22Rv1 (cell line): ENCODE data around the gene R3HDM2.
"Not testable (repeated sequence)": the region's sequence is repeated elsewhere in the genome, so short reads cannot be mapped to it uniquely, and the experiment has no call there.

Experiments
- H3K27ac ChIP-seq: fragments of 450-650 bp; 2 replicates; pipeline ENCODE4 v1.5.1; 2017
- ZFX ChIP-seq: fragments of 450-650 bp; IDR thresholded peaks from 2 replicates; pipeline ENCODE4 v1.6.1; 2017; ENCODE audit warnings: antibody characterized with exemption, borderline replicate concordance
- TF ChIP-seq, protein P1 (sequence below): fragments of 450-650 bp; IDR thresholded peaks from 2 replicates; pipeline ENCODE4 v1.5.1; 2017; ENCODE audit warnings: mild to moderate bottlenecking

R3HDM2 gene

DNA sequence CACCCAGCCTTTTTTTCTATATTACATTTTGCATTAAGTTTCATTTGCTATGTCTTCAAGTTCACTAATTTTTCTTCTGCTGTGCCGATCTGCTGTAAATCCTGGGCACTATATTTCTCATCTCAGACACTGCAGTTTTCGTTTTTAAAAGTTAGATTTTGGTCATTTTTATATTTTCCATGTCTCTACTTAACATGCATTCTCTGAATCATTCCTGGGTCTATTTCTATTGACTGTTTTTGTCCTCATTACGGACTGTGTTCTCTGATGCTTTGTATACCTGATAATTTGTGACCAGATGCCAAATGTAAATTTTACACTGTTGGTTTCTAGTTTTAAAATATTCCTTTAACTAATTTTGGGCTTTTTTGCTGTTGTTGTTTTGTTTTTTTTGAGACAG lies 64.5 kb downstream of the R3HDM2 start:
- no peak overlapping the region for H3K27ac ChIP-seq
- TF ChIP-seq, protein P1, sequence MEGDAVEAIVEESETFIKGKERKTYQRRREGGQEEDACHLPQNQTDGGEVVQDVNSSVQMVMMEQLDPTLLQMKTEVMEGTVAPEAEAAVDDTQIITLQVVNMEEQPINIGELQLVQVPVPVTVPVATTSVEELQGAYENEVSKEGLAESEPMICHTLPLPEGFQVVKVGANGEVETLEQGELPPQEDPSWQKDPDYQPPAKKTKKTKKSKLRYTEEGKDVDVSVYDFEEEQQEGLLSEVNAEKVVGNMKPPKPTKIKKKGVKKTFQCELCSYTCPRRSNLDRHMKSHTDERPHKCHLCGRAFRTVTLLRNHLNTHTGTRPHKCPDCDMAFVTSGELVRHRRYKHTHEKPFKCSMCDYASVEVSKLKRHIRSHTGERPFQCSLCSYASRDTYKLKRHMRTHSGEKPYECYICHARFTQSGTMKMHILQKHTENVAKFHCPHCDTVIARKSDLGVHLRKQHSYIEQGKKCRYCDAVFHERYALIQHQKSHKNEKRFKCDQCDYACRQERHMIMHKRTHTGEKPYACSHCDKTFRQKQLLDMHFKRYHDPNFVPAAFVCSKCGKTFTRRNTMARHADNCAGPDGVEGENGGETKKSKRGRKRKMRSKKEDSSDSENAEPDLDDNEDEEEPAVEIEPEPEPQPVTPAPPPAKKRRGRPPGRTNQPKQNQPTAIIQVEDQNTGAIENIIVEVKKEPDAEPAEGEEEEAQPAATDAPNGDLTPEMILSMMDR: no peak
- TF ChIP-seq ZFX: no peak

DNA sequence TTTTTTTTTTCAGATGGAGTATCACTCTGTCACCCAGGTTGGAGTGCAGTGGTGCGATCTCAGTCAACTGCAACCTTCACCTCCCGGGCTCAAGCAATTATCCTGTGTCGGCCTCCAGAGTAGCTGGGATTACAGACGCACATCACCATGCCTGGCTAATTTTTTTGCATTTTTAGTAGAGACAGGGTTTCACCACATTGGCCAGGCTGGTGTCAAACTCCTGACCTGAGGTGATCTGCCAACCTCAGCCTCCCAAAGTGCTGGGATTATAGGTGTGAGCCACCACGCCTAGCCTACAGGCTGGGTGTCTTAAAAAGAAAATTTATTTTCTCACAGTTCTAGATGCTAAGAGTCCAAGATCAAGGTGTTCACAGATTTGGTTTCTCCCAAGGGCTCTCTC lies 66.7 kb downstream of the R3HDM2 start:
- not testable (repeated sequence) for H3K27ac ChIP-seq

DNA sequence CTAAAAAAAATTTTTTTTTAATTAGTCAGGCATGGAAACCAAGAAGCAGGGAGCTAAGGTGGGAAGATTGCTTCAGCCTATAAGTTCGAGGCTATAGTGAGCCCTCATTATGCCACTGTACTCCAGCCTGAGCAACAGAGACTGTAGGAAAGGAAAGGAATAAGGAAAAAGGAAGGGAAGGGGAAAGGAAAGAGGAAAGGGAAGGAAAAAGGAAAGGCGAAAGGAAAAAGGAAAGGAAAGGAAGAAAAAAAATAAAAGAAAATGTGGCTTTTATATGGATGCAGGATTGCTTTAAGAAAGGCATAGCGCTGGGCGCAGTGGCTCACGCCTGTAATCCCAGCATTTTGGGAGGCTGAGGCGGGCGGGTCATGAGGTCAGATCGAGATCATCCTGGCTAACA lies 70.4 kb downstream of the R3HDM2 start:
- H3K27ac ChIP-seq: no peak overlapping the region
- no peak for TF ChIP-seq ZFX
- TF ChIP-seq, protein P1: no peak

DNA sequence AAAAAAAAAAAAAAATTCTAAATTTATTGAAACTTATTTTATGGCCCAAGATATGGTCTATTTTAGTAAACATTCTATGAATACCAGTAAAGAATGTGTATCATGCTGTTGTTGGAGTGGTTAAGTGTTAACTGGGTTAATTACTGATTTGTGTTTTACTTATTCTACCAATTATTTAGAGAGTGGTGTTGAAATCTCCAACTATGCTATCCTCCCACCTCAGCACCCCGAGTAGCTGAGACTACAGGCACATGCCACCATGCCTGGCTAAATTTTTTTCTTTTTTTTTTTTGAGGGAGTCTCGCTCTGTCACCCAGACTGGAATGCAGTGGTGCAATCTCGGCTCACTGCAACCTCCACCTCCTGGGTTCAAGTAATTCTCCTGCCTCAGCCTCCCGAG lies 72.2 kb downstream of the R3HDM2 start:
- H3K27ac ChIP-seq: no peak overlapping the region
- TF ChIP-seq, protein P1: no peak
- TF ChIP-seq ZFX: no peak

DNA sequence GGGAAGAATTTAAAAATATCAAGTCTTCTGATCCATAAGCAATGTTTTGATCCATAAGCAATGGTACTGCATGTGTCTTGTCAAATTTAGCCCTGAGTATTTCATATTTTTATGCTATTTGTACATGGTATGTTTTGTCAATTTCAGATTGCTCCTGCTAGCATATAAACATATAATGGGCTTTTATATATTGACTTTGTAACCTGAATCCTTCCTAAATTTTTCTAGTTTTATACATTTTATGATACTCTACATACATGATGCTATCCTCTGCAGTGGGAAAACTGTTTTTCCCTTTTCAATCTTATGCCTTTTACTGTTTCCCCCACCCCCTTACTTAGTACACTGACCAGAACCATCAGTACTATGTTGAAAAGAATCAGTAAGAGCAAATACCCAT lies 75.1 kb downstream of the R3HDM2 start:
- no peak overlapping the region for H3K27ac ChIP-seq
- TF ChIP-seq ZFX: no peak
- TF ChIP-seq, protein P1: no peak

DNA sequence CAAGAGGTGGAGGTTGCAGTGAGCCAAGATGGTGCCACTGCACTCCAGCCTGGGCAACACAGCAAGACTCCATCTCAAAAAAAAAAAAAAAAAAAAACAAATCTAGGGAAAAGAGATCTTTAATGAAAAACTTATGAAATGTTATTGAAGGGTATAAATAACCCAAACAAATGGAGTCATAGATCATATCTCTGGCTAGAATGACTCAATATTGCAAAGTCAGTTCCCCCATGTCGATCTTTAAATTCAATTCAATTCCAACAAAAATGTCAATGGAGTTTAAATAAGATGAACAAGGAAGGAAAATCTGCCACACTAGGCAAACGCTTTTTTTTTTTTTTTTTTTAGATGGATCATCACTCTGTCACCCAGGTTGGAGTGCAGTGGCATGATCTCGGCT lies 78.7 kb downstream of the R3HDM2 start:
- no peak for TF ChIP-seq ZFX
- TF ChIP-seq, protein P1: no peak
- H3K27ac ChIP-seq: no peak overlapping the region

DNA sequence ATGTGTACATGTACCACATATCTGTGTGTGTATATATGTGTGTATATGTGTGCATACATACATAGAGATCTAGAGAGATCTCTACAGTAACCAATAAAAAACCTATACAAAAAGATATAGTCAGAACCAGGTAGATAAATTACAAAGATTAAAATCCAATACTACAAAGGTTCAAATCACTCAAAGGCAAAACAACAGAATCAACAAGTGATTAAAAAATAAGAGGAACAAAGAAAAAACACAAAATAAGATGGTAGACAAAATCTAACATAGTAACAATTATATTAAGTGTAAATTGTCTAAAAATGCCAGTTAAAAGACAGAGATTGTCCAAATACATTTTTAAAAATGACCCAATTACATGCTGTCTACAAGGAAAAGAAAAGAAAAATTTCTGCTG lies 83.6 kb downstream of the R3HDM2 start:
- no peak for TF ChIP-seq ZFX
- TF ChIP-seq, protein P1: no peak
- no peak overlapping the region for H3K27ac ChIP-seq

DNA sequence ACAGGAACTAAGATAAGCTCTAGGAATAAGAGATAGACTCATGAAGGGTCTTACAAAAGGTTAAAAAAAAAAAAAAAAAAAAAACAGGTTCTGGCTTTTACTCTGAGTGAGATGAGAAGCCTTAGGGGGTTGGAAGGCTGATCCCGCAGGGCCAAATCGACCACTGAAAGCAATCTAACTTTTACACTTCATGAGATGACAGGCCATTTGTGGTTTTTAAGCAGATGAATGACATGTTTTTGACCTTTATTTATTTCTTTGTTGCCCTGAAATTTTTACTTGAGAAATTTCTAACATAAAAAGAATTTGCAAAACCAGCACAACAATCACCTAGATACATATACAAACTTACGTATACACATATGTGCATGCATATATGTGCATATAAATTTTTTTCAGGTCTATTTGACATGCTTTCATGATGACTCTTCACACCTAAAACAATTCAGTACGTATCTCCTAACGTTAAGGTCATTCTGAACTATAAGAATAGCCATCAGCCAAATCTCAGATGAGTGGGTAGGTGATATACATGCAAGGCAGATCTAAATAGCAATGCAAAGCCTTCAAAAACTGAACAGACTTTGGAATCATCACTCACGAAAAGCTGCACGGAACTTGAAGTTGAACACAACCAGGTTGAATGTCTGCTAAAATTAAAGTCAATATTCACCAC lies 87.0 kb downstream of the R3HDM2 start:
- H3K27ac ChIP-seq: no peak overlapping the region
- TF ChIP-seq, protein P1: no peak
- TF ChIP-seq ZFX: no peak
